ENCODE measurements around the gene FOXP2.
"Not testable (repeated sequence)": the region's sequence is repeated elsewhere in the genome, so short reads cannot be mapped to it uniquely, and the experiment has no call there.

The FOXP2 gene

GRCh38 chr7:114414156-114415063 is at the start of gene FOXP2:
Gene FOXP2 (plus strand): TSS chr7:114414815. CDS start chr7:114426512, 11,697 bp downstream.
- no peak for DNase-seq (ENCODE audit: low read depth)

DNA sequence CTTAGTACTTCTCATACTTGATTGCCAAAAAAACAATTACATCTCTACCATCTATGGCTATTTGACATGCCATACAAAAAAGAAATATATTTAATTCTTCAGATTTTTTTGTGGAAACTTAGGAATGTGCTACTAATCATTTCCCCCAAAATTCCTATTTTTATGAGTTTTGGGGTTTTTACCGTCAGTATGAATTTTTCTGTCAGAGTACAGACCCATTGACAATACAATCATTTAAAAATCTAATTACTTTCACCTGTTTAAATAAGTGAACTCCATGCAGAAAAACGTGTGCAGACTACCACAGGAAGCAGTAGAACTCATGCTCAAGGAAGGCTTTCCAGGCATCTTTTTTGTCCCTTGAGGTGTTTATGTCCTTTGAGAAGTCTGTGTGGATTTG is 48.8 kb upstream of the FOXP2 start:
- DNase-seq (ENCODE audit: low read depth): no peak

DNA sequence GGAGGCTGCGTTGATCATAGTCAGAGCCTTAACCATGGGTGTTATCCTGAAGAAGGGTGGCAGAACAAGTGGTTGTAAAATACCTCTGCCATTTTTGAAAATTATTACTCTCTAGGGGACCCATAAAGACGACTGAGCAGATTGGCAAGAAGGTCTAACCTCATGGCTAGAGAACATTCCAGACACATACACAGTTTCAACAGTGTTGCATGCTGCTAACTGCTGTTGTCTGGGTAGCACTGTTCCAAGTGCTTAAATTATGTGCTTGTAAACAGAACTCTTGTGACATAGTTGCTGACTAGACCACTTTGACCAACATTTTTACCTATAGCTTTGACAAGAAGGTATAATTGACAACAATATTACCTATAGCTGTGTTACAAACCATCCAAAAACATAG is 46.1 kb upstream of the FOXP2 start:
- no peak for DNase-seq (ENCODE audit: low read depth)

DNA sequence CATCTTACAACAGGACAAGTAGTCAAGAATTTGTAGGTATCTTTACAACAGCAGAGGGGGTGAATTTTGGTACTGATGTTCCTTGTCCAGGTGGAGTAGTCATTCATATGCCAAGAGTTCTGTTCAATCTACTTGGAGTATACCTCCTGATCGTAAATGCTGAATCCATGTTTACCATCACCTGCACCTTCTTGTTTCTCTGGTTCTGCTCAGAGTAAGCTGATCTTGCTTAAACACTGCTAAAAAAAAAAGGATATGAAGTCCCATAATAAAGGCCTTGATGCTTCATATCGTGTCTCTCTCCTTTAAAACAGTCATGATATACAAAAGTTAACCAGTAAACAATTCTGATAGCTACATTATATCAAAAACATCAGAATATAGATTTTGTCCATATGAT is 45.3 kb upstream of the FOXP2 start:
- no peak for DNase-seq (ENCODE audit: low read depth)

DNA sequence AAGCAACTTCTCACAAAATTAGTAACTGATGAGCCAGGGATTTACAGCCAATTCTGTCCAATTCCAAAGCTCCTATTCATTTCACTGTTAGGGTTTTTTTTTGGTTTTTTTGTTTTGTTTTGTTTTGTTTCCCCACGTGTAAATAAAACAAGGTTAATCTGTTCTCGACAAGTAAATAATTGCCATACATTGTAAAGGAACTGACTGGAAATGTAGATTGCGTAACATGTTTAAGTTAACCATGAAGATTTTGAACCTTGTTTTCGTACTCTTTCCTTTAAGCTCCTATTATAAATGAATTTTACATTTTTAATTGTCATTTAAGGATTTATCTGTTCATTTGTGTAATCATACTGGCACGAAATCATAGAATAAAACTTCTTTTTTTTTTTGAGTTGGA is 42.0 kb upstream of the FOXP2 start:
- DNase-seq (ENCODE audit: low read depth): no peak

- DNase-seq (ENCODE audit: low read depth): no peak
These were observed 38.7 kb upstream of the FOXP2 start for GRCh38 chr7:114375907-114376306.

DNA sequence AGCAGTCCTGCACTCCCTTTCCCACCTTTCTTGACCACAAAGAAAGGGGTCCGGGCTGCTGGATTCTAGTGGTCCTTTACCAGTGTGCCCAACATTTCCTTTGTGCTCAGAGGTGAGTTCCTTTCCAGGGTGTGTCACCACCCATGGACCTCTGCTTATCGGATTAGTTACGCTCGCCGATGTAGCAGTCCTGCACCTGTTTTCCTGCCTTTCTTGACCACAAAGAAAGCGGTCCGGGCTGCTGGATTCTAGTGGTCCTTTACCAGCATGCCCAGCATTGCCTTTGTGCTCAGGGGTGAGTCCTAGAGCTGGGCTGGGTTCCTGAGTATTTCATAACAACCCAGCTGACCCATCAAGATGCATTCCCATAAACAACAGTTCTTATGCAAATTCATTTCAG is 30.7 kb upstream of the FOXP2 start:
- DNase-seq (ENCODE audit: low read depth): not testable (repeated sequence)

- DNase-seq (ENCODE audit: low read depth): not testable (repeated sequence)
These were observed 30.3 kb upstream of the FOXP2 start for GRCh38 chr7:114384346-114384745.

- DNase-seq (ENCODE audit: low read depth): no peak
These were observed 26.6 kb upstream of the FOXP2 start for GRCh38 chr7:114388021-114388420.

GRCh38 chr7:114392686-114393085 is 21.9 kb upstream of the FOXP2 start:
- DNase-seq (ENCODE audit: low read depth): no peak

- no peak for DNase-seq (ENCODE audit: low read depth)
These were observed 11.6 kb upstream of the FOXP2 start for GRCh38 chr7:114402876-114403635.

DNA sequence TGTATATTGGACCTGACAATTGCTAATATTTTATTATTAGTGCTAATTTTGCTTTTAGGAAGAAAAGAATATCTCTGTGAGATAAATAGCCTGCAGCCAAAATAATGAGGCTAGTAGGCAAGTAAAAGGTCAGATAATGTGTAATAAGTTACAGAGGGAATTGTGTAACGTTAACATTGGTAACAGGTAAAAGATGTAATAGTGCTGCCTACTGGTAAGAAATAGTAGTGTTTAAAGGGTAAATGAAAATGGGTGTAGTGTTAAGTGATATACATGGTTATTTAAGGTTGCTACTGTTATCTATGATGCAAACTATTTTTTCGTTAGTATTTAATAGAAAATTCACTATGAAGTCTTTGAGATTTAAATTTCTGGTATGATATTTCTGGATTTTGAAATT is 9.2 kb upstream of the FOXP2 start:
- no peak for DNase-seq (ENCODE audit: low read depth)

DNA sequence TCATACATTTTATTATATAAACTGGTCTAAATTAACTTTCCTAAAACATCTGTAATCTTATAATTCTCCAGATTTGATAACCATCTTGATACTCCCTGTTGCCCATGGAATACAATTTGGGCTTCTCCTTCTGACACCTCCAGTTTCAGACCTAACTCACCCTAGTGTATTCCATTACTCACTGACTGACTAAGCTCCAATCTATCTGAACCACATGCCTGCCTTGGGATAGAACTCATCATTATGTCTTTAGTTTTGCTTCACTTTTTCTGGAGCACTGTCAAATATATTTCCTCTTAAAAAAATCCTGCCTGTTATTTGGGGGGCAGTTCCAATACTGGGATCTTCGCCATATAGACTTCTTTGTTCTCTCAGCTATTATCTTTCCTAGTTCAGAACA is 4.9 kb upstream of the FOXP2 start:
- peak; percentile 3 for DNase-seq (ENCODE audit: low read depth)

DNA sequence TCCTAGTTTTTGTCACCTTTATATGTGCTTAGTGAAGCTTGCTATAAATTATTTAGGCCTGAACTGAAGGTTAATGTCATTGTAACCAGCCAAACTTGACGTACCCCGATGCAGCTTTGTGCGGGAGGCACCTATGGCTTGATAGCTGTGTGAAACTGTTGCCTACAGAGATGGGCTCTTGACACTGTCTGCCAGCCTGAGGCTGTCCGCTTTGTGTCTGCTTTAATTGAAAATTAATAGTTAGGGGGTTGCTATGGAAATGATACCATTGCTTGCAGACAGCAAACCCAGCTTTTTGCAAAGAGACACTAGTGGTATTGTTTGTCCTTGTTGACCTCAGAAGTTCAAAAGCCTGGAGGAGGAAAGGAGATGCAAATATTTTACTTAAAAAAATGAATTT is 2.1 kb upstream of the FOXP2 start:
- DNase-seq (ENCODE audit: low read depth): no peak

DNA sequence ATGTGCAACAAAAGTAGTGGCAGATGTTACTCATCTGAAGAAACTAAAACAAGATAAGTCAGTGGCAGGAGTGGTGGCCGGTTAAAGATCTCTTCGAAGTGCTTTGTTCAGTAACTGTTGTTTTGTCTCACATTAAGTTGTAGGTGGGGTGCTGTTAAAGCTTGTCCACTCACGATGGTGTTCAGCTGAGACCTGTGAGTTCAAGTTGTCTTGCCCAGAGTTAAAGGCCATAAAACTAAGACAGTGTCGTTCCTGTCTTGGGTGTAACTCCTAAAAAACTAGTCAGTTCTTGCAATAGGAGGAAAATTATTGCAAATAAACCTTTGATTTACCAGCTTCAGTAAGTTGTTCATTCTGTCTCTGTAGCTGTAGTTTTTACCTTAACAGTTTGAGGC is 857 bp upstream of the FOXP2 start:
- no peak for DNase-seq (ENCODE audit: low read depth)

DNA sequence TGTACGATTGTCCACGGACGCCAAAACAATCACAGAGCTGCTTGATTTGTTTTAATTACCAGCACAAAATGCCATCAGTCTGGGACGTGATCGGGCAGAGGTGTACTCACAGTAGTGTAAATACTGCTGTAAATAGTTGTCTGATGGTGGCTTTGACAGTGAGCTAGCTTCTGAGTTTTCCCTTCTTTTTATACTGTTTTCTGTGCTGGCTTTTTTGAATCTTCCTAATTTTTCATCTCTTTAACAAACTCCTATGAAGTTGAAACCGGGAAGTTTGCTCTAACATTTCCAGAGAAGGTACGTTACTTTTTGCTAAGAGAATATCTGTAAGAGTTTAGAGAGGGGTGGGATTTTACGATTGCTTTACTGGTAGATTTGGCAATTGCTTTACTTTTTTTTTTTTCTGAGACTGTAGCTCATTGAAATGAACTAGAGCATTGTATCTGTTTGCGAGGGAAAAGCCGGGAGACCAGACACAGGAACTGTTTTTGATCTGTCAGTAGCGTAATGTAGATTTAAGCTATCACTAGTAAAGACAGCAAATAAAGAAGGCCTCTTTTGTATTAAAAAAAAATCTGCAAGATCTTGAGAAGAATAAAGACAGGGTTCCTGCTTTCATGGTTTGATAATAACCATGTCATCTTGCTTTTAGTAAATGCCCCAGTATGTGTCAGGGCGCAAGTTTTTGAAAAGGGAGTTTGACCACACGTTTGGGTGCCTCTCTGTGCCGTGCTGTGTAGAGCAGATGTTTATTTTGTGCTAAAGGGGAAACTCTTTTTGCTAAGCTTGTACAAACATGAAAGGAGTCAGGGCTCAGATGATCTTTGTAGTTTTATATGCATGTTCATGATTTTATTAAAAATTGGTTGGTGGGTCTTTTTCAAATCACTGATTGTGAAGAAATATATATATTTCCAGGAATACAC is 712 bp downstream of the FOXP2 start:
- no peak for DNase-seq (ENCODE audit: low read depth)

DNA sequence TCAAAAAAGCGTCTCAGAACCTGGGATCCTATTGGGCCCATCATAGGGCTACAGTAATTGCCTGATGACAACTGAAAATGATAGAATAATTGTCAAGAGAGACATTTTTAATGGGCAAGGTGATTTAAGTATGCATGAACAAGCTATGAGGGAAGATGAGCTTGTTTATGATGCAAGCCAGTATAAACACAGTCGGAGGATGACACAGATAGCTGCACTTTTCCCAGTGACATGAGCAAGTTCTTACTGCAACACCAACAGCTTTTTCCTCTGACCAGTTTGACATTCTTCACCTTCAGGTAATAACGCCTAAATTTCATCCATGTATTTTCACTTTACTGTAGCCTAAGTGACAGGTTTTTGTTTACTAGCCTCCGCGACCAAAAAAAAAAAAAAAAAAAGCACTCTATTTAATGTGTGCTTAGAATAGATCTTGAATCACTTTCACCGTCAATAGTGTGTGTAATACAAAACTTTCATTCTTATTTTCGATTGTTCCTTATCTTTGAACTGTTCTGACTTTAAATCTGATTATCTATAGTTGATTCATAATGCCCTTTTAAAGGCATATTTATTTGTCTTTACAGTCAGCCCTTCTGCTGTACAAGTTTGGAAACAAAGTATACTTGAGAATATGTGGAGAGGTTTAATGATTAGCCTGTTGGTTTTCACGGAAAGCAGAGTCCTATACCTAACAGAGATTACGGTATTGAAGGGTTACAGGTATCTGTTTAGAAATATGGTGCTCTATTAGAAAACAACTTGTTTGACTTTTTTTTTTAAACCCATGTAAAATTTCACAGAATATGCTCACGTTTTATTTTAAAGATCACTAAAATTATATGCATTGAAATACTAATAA is 1.7 kb downstream of the FOXP2 start:
- no peak for DNase-seq (ENCODE audit: low read depth)

- DNase-seq (ENCODE audit: low read depth): no peak
These were observed 2.7 kb downstream of the FOXP2 start for GRCh38 chr7:114417290-114417689.

DNA sequence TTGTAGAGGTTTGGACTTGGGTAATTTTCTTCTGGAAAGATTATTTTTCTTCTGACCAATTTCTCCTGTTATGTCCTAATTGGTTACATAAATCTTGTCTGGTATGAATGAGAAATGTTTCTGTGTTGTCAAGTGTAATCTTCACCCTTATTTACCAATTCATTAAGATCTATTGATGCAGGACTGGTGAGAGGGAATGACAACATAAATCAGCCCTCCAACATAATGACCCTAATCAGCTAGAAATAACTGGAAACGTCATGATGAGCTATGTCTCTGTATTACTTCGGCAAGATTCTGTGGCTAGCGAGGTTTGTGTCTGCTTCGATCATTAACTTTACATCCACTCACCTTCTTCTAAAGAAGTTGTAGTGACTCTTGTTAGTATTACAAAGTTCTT is 3.5 kb downstream of the FOXP2 start:
- no peak for DNase-seq (ENCODE audit: low read depth)

DNA sequence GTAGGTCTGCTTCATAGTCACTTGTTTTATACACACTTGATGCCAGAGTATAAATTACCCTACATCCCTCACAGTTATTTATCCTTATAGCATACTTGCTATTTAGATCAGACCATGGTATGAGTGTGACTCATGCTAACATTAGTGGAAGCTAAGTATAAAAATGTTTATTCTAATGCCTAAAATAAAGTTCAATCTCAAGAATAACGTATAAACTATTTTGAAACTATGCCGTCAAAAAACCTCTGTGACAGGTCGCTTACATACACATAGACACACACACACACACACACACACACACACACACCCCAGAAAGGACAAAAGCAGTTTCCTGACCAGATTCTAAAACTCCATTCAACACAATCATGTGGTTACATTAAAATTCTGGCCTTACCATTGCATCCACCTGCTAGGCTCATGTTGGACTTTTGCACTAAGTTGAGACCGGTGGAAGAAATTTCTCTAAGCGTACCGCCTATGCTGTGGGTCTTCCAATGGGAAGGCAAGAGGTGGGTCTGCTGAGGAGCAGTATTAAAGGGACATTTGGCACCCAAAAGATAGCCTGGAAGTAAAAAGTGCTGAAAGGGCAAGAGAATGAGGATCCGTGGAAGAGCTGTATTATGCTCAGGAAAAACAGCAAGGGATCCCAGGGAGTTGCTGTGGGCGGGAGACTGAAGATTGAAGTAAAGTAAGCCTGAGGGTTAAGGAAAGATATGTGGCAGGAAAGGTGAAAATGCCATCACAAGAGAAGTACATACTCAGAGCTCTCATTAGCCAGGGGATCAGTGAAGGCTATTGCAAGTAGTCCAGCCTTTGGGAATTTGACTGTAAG is 5.0 kb downstream of the FOXP2 start:
- no peak for DNase-seq (ENCODE audit: low read depth)
